Esophagus muscularis mucosa (tissue), 3 donors: ENCODE measurements around the gene GLIS1.

Source experiments
- POLR2A ChIP-seq: fragments of 450-650 bp; IDR thresholded peaks from one replicate; pipeline ENCODE4 v1.6.1; 2017; ENCODE audit warnings: antibody characterized with exemption, moderate library complexity, mild to moderate bottlenecking, low read depth
- POLR2AphosphoS5 ChIP-seq, 2 donors: sonication (generic); formaldehyde crosslinking; IDR thresholded peaks; one replicate each; pipeline ENCODE4 v1.6.1; 2017; ENCODE audit warnings: antibody characterized with exemption in 2 of 2
- TF ChIP-seq, protein P1 (sequence below), 3 experiments: fragments of 200-600 bp in 2 of 3; fragments of 450-650 bp in 1 of 3; sonication (generic) in 2 of 3; IDR thresholded peaks; one replicate each; pipeline ENCODE4 v1.5.1; 2017 to 2019; ENCODE audit warnings: antibody characterized with exemption in 3 of 3, mild to moderate bottlenecking in 2 of 3, moderate library complexity in 1 of 3

GRCh38 chr1:53508056-53508990, 230.6 kb downstream of the GLIS1 start:
- TF ChIP-seq, protein P1, sequence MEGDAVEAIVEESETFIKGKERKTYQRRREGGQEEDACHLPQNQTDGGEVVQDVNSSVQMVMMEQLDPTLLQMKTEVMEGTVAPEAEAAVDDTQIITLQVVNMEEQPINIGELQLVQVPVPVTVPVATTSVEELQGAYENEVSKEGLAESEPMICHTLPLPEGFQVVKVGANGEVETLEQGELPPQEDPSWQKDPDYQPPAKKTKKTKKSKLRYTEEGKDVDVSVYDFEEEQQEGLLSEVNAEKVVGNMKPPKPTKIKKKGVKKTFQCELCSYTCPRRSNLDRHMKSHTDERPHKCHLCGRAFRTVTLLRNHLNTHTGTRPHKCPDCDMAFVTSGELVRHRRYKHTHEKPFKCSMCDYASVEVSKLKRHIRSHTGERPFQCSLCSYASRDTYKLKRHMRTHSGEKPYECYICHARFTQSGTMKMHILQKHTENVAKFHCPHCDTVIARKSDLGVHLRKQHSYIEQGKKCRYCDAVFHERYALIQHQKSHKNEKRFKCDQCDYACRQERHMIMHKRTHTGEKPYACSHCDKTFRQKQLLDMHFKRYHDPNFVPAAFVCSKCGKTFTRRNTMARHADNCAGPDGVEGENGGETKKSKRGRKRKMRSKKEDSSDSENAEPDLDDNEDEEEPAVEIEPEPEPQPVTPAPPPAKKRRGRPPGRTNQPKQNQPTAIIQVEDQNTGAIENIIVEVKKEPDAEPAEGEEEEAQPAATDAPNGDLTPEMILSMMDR (IDR thresholded peaks at IDR 0.05): no peak
- TF ChIP-seq POLR2AphosphoS5 (IDR thresholded peaks at IDR 0.05) (no peak), POLR2A (no peak)
